BE2C (cell line): ENCODE measurements around the gene CIB2.

Experiments used
- DNase-seq: peaks from one replicate; pipeline ENCODE4 v3.0.0-alpha.2; 2020
- H3K27me3 ChIP-seq: fragments of 250-450 bp; sonication (Bioruptor Pico); 2 replicates; pipeline ENCODE4 v1.5.1; 2020; ENCODE audit warnings: mild to moderate bottlenecking
- H3K36me3 ChIP-seq: fragments of 250-450 bp; sonication (Bioruptor Pico); 2 replicates; pipeline ENCODE4 v1.5.1; 2020; ENCODE audit warnings: mild to moderate bottlenecking
- H3K4me1 ChIP-seq: fragments of 250-450 bp; sonication (Bioruptor Pico); 2 replicates; pipeline ENCODE4 v1.5.1; 2020
- H3K4me3 ChIP-seq: 2 replicates; pipeline ENCODE4 v1.5.1; 2011; ENCODE audit warnings: low read depth, low read length
- H3K9me3 ChIP-seq: fragments of 250-450 bp; sonication (Bioruptor Pico); 2 replicates; pipeline ENCODE4 v1.5.1; 2020
- TF ChIP-seq, protein P1 (sequence below): IDR thresholded peaks from 2 replicates; pipeline ENCODE4 v1.5.1; 2012; ENCODE audit warnings: mild to moderate bottlenecking, low read depth, low read length

CIB2 gene

DNA sequence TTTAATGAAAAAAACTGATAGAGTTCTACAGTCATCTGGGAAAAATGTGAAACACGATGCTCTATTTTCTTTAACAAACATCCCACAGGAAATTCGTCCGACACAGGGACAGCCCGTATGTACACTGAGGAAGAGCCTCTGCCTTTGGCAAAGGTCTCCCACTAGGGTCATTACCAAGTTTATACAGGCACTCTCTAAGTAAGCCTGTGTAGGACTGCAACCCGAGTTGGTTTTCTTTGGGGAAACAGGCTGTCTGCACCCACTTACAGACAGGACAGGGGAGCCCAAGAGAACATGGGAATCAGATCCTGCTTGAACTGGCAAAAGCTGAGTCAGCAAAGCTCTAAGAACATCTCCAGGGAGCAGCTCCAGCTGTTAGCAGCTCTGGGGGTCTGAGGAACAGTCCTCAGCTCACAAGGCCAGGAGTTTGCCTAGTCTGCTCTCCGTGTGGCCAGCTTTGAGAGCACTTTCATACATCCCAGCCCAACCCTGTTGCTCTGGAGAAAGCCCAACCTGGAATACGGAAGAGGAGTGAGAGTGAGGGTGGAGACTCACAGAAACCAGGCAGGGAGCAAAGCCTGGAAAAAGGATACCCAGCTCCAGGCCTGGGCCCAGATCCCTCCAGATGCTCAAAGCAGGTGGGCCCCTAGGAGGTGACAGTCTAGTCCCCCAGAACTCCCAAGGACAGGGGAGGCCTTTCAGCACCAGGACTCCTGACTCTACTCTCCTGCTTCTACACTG is 55.6 kb downstream of the CIB2 start:
- Histone ChIP-seq H3K9me3 (no peaks in the 10 kb centered on the region), H3K27me3 (no peaks in the 10 kb centered on the region), H3K4me1 (no peaks in the 10 kb centered on the region), H3K36me3 (no peaks in the 10 kb centered on the region), H3K4me3 (peak overlapping the region; percentile 84)
- TF ChIP-seq, protein P1, sequence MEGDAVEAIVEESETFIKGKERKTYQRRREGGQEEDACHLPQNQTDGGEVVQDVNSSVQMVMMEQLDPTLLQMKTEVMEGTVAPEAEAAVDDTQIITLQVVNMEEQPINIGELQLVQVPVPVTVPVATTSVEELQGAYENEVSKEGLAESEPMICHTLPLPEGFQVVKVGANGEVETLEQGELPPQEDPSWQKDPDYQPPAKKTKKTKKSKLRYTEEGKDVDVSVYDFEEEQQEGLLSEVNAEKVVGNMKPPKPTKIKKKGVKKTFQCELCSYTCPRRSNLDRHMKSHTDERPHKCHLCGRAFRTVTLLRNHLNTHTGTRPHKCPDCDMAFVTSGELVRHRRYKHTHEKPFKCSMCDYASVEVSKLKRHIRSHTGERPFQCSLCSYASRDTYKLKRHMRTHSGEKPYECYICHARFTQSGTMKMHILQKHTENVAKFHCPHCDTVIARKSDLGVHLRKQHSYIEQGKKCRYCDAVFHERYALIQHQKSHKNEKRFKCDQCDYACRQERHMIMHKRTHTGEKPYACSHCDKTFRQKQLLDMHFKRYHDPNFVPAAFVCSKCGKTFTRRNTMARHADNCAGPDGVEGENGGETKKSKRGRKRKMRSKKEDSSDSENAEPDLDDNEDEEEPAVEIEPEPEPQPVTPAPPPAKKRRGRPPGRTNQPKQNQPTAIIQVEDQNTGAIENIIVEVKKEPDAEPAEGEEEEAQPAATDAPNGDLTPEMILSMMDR = no peak
- DNase-seq = peak; percentile 42

DNA sequence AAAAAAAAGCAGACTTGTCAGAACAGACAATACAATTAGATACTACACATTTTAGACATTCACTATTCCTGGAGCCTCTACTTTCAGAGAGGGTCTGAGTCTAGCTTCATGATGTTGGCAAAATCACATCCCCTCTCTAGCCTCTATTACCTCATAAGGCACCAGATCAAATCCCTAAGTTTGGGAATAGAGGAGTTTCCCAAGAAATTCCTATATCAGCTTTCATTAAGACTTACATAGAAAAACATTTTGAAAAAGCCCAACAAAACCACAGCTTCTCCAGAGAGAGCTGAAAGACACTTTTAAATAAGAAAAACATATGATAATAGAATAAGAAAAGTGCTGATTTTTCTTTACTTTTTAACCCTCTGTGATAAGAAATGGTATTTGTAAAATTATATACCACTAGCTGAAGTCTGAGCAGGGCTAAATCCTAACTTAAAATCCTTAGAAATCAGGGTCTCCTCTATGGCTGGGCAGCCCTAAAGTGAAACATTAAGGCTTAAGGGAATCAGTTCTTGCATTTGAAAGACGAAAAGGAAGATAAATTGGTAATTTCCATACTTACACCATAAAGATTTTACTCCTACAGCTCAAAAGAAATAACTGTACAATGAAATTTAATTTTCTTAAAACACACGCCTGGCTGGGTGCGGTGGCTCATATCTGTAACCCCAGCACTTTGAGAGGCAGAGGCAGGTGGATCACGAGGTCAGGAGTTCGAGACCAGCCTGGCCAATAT is 58.0 kb downstream of the CIB2 start:
- Histone ChIP-seq H3K9me3 (no peaks in the 10 kb centered on the region), H3K4me3 (no peak overlapping the region), H3K27me3 (no peaks in the 10 kb centered on the region), H3K4me1 (peaks cover 13% of the 10 kb centered on the region), H3K36me3 (no peaks in the 10 kb centered on the region)
- DNase-seq = no peak
- TF ChIP-seq, protein P1 = no peak

DNA sequence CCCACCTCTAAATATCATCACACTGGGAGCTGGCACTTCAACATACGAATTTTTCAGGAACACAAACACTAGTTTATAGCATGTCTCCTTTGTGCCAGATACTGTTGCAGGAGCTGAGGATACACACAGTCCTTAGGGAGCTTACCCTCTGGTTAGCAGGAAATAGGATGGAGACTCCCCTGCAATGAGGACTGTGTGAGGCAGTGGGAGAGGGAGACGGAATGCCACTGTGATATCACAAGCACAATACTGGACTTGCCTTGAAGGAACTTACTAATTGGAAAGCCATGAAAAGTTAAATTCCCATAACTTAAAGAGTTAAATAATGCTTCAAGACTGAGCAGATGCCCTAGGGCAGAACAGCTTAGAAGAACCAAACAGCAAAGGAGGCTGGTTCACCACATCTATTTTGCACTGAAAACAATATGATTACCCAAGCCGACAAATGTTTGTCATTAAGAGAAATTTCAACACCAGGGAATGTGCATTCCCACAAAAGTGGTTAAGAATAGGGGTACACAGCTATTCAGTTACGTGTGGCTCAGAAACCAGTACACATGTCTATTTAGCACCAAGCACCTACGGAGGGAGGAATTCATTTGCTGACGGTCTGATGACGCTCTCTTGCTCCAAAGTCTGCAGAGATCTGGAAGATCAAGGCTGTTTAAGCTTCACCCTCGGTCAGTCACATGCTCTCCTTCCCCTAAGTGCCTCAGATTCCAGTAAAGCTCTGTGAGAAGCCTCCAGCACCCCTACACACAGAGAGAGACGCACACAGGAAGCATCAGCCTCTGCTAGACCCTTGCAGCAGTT is 59.0 kb downstream of the CIB2 start:
- Histone ChIP-seq H3K27me3 (no peaks in the 10 kb centered on the region), H3K9me3 (no peaks in the 10 kb centered on the region), H3K4me3 (no peak overlapping the region), H3K36me3 (no peaks in the 10 kb centered on the region), H3K4me1 (peaks cover 19% of the 10 kb centered on the region)
- TF ChIP-seq, protein P1 = no peak
- no peak for DNase-seq

DNA sequence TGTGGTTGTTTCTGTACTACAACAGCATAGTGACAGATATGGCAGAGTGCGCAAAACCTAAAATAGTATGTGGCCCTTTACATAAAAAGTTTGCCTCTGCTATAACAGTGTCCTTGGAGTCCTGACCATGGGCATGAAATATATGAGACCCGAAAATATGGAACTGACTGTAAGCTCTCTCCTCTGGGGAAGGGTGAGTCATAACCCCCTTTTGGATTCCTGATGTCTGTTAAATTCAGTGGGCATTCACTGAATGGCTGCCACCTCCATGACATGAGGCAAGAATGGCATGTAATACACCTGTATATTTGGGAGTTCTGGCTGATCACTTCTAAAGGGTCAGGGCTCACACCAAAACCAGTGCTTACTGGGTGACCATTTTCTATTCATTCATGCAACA is 59.9 kb downstream of the CIB2 start:
- H3K4me3 ChIP-seq = no peak overlapping the region
- no peaks in the 10 kb centered on the region for H3K27me3 ChIP-seq
- no peaks in the 10 kb centered on the region for H3K9me3 ChIP-seq
- DNase-seq = no peak
- peaks cover 27% of the 10 kb centered on the region for H3K4me1 ChIP-seq
- TF ChIP-seq, protein P1 = no peak
- H3K36me3 ChIP-seq = no peaks in the 10 kb centered on the region

DNA sequence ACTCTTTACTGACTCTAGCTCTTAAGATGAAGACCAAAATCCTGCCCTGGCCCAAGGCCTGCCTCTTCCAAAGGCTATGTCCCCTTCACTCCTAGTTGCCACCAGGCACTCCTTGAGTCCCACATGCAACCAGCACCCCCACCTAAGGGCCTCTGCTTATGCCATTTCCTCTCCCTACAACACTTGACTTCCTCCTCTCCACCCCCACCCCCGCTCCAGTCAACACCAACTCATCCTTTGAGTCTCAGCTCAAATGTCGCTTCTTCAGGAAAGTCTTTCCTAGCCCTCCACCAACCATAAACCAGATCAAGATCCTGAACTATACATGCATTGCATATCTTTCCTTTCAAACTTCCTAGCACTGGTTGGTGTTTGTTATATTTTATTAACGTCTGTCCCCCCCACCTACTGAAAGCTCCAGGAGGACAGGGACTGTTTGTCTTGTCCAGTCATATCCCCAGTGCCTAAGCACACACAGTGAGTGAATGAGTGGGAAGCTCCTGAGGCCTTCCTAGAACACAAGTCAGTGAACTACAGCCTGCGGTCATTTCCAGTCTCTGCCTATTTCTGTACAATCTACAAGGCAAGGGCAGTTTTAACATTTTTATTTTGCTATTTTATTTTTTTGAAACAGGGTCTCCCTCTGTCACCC is 61.1 kb downstream of the CIB2 start:
- peaks cover 36% of the 10 kb centered on the region for H3K4me1 ChIP-seq
- TF ChIP-seq, protein P1 = no peak
- H3K27me3 ChIP-seq = no peaks in the 10 kb centered on the region
- no peaks in the 10 kb centered on the region for H3K9me3 ChIP-seq
- no peak overlapping the region for H3K4me3 ChIP-seq
- DNase-seq = no peak
- no peaks in the 10 kb centered on the region; the same call in 1 of the 2 replicates for H3K36me3 ChIP-seq
